ENCODE results near the gene NRXN3. TPM values are rescaled to one million over a fixed set of nuclear protein-coding genes. Genes with fewer than 3 reads are reported as not detected.

NRXN3 gene
- total and polyA plus RNA-seq, 2 of the 4 experiments (the other 2 are of a cell fraction): 4.8 to 25.1 TPM

DNA sequence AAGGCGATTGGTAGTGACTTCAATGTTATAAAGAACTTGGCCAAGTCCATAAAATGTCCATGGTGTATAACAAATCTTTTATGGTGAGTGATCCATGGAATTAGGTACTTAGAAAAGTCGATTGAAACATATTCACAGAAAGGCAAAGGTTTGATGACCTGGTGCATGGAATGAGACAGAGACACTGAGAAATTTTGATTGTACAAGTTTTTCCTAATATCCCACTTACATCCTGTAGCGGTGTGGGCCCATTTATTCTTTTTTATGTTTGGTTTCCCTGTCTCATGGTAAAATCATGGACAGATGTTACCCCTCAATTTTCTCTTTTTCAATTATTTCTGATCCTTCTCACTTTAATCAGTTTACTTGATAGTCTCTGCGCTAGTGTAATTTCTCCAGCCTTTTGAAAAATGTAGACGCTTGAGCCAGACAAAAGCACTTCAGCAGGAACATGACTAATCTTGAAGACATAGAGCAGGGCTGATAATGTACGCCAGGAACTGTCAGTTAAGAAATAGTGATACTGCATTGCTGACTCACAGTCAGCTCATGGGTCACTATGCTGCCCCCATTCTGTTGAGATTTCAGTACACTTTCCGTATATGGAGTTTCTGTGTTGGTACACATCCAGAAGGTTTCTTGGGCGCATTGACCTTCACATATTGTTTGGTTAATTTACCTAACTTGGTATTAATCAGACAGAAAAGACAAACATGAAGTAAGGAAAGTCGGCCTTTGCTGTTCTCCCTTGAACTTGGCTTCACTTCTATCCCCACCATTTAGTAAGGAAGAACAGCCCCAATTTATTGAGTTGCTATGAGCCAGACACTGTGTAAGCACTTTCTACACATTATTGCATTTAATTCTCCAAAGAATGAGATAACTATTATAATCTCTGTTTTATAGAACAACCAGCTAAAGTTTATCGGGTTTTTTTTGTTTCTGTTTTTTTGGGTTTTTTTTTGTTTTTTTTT is 1199.5 kb downstream of the NRXN3 start (continued):
- no peak for TF ChIP-seq MAZ (IDR thresholded peaks at IDR 0.05; ENCODE audit: borderline replicate concordance, low read depth, low read length)
- peak; percentile 98 for TF ChIP-seq FOS (IDR thresholded peaks at IDR 0.05; ENCODE audit: low read depth, low read length)
- TF ChIP-seq RAD21 (IDR thresholded peaks at IDR 0.05; ENCODE audit: low read length): no peak; the same call in 1 of the 2 replicates
- TF ChIP-seq CEBPB (IDR thresholded peaks at IDR 0.05; ENCODE audit: low read depth, low read length): peak; percentile 80
- TF ChIP-seq CHD1 (IDR thresholded peaks at IDR 0.05; ENCODE audit: low read depth, low read length): no peak

DNA sequence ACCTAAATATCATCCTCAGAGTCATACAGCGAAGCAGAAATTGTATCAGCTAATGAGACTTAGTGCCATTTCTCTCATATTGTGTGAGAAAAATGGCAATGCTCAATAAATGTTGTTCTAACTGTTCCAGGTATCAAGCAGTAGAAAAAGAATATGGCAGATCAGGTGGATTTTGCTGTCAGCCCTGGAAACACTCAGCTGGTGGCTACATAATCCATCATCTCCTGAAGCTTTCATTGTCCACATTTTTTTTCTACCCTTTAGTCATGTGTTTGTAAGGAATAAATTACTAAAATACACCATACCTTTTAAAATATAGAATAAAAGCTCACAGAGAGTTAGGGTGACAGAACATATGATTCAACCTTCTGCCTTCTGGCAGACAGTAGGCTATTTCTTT is 1200.8 kb downstream of the NRXN3 start:
- Histone ChIP-seq H3K27me3 (ENCODE audit: control insufficient read depth, insufficient read depth, low read length) (no peaks in the 10 kb centered on the region), H3K56ac (ENCODE audit: extremely low read depth, insufficient read depth, low read length) (no peak overlapping the region), H3K9ac (ENCODE audit: low read depth, low read length) (no peak overlapping the region), H2BK20ac (ENCODE audit: low read depth, low read length) (peak overlapping the region; percentile 26; the same call in 1 of the 2 replicates), H3K4me1 (ENCODE audit: control insufficient read depth, insufficient read depth, low read length) (peaks cover 2% of the 10 kb centered on the region; the same call in 1 of the 2 replicates), H2BK5ac (ENCODE audit: low read depth, low read length, poor library complexity, severe bottlenecking) (no peak overlapping the region), H3K79me1 (ENCODE audit: low read depth in 1 of 2, low read length in 2 of 2) (no peaks in the 10 kb centered on the region; a peak in 1 of 4 replicates), H4K20me1 (ENCODE audit: insufficient read depth, low read length) (no peaks in the 10 kb centered on the region), H4K91ac (ENCODE audit: insufficient read depth, low read depth, low read length) (no peak overlapping the region), H3K14ac (replicated peaks; ENCODE audit: low read depth, low read length) (no peak overlapping the region), H2AFZ (replicated peaks; ENCODE audit: low read length, poor library complexity) (no peak overlapping the region), H3K4me2 (ENCODE audit: low read depth, low read length) (no peak overlapping the region), H2AK9ac (replicated peaks; ENCODE audit: low read depth, low read length, poor library complexity) (no peak overlapping the region), H3K18ac (ENCODE audit: low read depth, low read length) (no peak overlapping the region), H3K4me3 (ENCODE audit: insufficient read depth, low read depth, low read length) (no peak overlapping the region), H3K9me1 (ENCODE audit: insufficient read depth, low read length) (no peaks in the 10 kb centered on the region), H4K5ac (ENCODE audit: low read depth, low read length) (no peak overlapping the region; the same call in 1 of the 2 replicates), H3K23ac (ENCODE audit: low read depth, low read length) (no peak overlapping the region), H2BK15ac (ENCODE audit: low read depth, low read length) (peak overlapping the region; percentile 53; the same call in 1 of the 3 replicates), H3K4ac (ENCODE audit: low read depth, low read length) (no peak overlapping the region; the same call in 1 of the 2 replicates), H4K8ac (ENCODE audit: low read depth in 2 of 2, low read length in 2 of 2) (peak overlapping the region in 1 of 2 experiments; percentile 31; a peak in 2 of 4 replicates), H2BK120ac (ENCODE audit: low read depth, low read length) (peak overlapping the region; percentile 47; the same call in 1 of the 2 replicates), H3K9me3 (ENCODE audit: control insufficient read depth, insufficient read depth, low read length) (no peaks in the 10 kb centered on the region), H2AK5ac (ENCODE audit: low read depth, low read length) (no peak overlapping the region), H3K36me3 (ENCODE audit: control insufficient read depth, insufficient read depth, low read length) (no peaks in the 10 kb centered on the region), H3K27ac (ENCODE audit: insufficient read depth, low read length) (no peak overlapping the region)
- dilution Hi-C loops (cut with HindIII; ENCODE audit: low sequenced_read_pairs, unreplicated experiment): no loop called here
- ATAC-seq (ENCODE audit: low read depth) (no peak), DNase-seq (no peak)
- BruUV-seq (replicated peaks): no TSS peak
- ChIA-PET CTCF (interaction anchor here (0.7 kb wide), 1 partner anchor 237 kb away, joined by 3 read pairs; no protein-coding TSS in a partner anchor), POLR2A (ENCODE audit: unreplicated experiment) (no interaction called here)
- in situ Hi-C loops (cut with MboI; ENCODE audit: low sequenced_read_pairs): no loop called here
- intact Hi-C loops (cut with micrococcal nuclease): no loop called here
- no CpG with 5 or more reads among the region's 1 CpG for WGBS, 2 experiments (ENCODE audit: extremely low coverage in 2 of 2, insufficient read length in 1 of 2)
- no peak for TF ChIP-seq RCOR1 (IDR thresholded peaks at IDR 0.05; ENCODE audit: insufficient replicate concordance, low read length)
- no peak for TF ChIP-seq NFE2L2 (IDR thresholded peaks at IDR 0.05; ENCODE audit: low read depth, low read length)
- TF ChIP-seq, protein P1, sequence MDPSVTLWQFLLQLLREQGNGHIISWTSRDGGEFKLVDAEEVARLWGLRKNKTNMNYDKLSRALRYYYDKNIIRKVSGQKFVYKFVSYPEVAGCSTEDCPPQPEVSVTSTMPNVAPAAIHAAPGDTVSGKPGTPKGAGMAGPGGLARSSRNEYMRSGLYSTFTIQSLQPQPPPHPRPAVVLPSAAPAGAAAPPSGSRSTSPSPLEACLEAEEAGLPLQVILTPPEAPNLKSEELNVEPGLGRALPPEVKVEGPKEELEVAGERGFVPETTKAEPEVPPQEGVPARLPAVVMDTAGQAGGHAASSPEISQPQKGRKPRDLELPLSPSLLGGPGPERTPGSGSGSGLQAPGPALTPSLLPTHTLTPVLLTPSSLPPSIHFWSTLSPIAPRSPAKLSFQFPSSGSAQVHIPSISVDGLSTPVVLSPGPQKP (IDR thresholded peaks at IDR 0.05; ENCODE audit: borderline replicate concordance, low read depth, low read length): no peak
- no peak for TF ChIP-seq POLR2A (IDR thresholded peaks at IDR 0.05; ENCODE audit: low read depth, low read length)
- TF ChIP-seq RAD21 (IDR thresholded peaks at IDR 0.05; ENCODE audit: low read length): no peak
- TF ChIP-seq, protein P2, sequence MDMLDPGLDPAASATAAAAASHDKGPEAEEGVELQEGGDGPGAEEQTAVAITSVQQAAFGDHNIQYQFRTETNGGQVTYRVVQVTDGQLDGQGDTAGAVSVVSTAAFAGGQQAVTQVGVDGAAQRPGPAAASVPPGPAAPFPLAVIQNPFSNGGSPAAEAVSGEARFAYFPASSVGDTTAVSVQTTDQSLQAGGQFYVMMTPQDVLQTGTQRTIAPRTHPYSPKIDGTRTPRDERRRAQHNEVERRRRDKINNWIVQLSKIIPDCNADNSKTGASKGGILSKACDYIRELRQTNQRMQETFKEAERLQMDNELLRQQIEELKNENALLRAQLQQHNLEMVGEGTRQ (IDR thresholded peaks at IDR 0.05; ENCODE audit: low read depth, low read length): no peak
- no peak for TF ChIP-seq FOS (IDR thresholded peaks at IDR 0.05; ENCODE audit: low read depth, low read length)
- no peak for TF ChIP-seq MXI1 (IDR thresholded peaks at IDR 0.05; ENCODE audit: borderline replicate concordance, low read depth, low read length)

Measured in IMR-90 (cell line).